ENCODE results near the gene TNFRSF1B. TPM values are rescaled to one million over a fixed set of nuclear protein-coding genes. Genes with fewer than 3 reads are reported as not detected.

The TNFRSF1B gene
- total and polyA plus RNA-seq, 9 of the 15 experiments (the other 6 are each of a cell fraction or from before 2014, with no cell fraction given) = 8.8 to 91.3 (median 36.0) TPM

DNA sequence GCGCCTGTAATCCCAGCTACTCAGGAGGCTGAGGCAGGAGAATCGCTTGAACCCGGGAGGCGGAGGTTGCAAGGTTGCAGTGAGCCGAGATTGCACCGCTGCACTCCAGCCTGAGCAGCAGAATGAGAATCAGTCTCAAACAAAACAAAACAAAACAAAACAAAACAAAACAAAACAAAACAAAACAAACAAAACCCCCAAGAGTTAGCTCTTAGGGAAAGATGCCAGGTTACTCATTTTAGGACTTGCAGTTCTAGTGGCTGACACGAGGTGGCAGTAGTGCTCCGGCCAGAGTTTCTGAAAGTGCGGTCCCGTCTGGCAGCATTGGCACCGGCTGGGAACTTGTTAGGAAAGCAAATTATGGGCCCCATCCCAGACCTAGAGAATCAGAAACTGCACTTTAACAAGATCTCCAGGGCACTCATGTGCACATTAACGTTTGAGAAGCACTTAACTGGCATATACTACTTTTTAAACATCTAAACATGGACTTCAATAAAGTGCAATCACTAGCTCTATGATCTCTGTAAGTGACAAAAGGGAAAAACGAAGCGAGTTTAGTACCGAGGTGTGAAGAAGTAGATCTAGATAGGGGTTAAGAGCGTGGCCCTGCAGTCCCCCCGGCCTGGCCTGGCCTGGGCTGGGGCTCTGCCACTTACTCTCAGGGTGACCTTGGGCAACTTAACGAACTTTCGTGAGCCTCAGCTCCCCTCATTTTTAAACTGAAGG is 41.9 kb upstream of the TNFRSF1B start (continued):
- no peak for TF ChIP-seq HMGN3 (IDR thresholded peaks at IDR 0.05; ENCODE audit: borderline replicate concordance, extremely low read depth, insufficient read length, low read depth, low read length)
- no peak for TF ChIP-seq ZNF280B (CRISPR knock-in tag; IDR thresholded peaks at IDR 0.05)
- 0 out of 2 replicates have a peak, but pooled peaks have one; percentile 36 for TF ChIP-seq ZNF668 (CRISPR knock-in tag; IDR thresholded peaks at IDR 0.05)
- TF ChIP-seq LARP7 (IDR thresholded peaks at IDR 0.05) = peak; percentile 82; the same call in 1 of the 2 replicates
- TF ChIP-seq HBP1 (CRISPR knock-in tag; IDR thresholded peaks at IDR 0.05) = peak; percentile 83; the same call in 1 of the 2 replicates
- no peak for TF ChIP-seq ATF1 (CRISPR knock-in tag; IDR thresholded peaks at IDR 0.05)
- TF ChIP-seq ATF1 (tag; IDR thresholded peaks at IDR 0.05) = no peak
- no peak for TF ChIP-seq JUN (IDR thresholded peaks at IDR 0.05; ENCODE audit: borderline replicate concordance, low read depth, low read length)
- TF ChIP-seq JUN (CRISPR knock-in tag; IDR thresholded peaks at IDR 0.05; ENCODE audit: borderline replicate concordance) = peak; percentile 32; the same call in 1 of the 2 replicates
- no peak for TF ChIP-seq TRIM24 (IDR thresholded peaks at IDR 0.05)
- TF ChIP-seq ZNF143 (CRISPR knock-in tag; IDR thresholded peaks at IDR 0.05) = 0 out of 2 replicates have a peak, but pooled peaks have one; percentile 13
- TF ChIP-seq ZFP91 (CRISPR knock-in tag; IDR thresholded peaks at IDR 0.05) = no peak
- peak; percentile 47; the same call in 1 of the 2 replicates for TF ChIP-seq HNRNPL (IDR thresholded peaks at IDR 0.05; ENCODE audit: low read depth, low read length)
- TF ChIP-seq, protein P1, sequence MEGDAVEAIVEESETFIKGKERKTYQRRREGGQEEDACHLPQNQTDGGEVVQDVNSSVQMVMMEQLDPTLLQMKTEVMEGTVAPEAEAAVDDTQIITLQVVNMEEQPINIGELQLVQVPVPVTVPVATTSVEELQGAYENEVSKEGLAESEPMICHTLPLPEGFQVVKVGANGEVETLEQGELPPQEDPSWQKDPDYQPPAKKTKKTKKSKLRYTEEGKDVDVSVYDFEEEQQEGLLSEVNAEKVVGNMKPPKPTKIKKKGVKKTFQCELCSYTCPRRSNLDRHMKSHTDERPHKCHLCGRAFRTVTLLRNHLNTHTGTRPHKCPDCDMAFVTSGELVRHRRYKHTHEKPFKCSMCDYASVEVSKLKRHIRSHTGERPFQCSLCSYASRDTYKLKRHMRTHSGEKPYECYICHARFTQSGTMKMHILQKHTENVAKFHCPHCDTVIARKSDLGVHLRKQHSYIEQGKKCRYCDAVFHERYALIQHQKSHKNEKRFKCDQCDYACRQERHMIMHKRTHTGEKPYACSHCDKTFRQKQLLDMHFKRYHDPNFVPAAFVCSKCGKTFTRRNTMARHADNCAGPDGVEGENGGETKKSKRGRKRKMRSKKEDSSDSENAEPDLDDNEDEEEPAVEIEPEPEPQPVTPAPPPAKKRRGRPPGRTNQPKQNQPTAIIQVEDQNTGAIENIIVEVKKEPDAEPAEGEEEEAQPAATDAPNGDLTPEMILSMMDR (IDR thresholded peaks at IDR 0.05 in 2 of 3, conservative IDR thresholded peaks at IDR 0.05 in 1 of 3; ENCODE audit: insufficient read depth in 2 of 3, low read depth in 1 of 3, low read length in 3 of 3) = peak; percentile 97 to 98 (median 97)
- no peak for TF ChIP-seq MCM3 (IDR thresholded peaks at IDR 0.05)
- no peak for TF ChIP-seq NR1H2 (CRISPR knock-in tag; IDR thresholded peaks at IDR 0.05)
